ENCODE data around the gene SGMS1.
"Not testable (repeated sequence)": the region's sequence is repeated elsewhere in the genome, so short reads cannot be mapped to it uniquely, and the experiment has no call there.

The SGMS1 gene

DNA sequence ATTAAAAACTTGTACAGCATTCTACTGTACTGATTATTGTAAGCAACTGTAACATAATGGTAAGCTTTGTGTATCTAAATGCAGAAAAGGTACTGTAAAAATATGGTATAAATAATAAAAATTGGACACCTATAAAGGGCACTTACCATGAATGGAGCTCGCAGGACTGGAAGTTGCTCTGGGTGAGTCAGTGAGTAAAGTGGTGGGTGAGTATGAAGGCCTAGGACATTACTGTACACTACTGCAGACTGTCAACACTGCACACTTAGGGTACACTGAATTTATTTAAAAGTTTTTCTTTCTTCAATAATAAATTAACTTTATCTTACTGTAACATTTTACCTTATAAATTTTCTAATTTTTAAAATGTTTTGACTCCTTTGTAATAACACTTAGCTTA lies 253.8 kb downstream of the SGMS1 start:
- no peak for DNase-seq (ENCODE audit: low read depth)

DNA sequence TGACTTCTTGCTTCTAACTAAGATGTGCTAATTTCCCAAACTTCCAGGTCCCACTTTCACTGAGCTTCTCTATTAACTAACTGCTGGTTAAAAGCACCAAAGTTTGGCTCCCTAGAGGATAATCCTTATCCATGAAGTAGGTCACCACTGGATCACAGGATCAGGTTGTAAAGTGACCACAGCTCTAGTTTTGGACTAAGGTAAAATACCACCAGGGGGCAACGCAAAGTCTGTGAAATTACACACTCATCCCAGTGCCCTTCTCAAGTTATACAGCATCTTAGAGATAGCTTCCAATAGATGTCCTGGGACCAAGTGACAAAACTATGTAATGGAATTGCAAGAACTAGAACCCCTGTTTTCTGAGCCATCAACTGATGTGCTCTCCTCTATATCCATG lies 256.0 kb downstream of the SGMS1 start:
- no peak for DNase-seq (ENCODE audit: low read depth)

DNA sequence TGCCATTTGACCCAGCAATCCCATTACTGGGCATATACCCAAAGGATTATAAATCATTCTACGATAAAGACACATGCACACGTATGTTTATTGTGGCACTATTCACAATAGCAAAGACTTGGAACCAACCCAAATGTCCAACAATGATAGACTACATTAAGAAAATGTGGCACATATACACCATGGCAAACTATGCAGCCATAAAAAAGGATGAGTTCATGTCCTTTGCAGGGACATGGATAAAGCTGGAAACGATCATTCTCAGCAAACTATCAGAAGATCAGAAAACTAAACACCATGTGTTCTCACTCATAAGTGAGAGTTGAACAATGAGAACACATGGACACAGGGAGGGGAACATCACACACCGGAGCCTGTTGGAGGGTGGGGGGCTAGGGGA lies 257.3 kb downstream of the SGMS1 start:
- not testable (repeated sequence) for DNase-seq (ENCODE audit: low read depth)

- DNase-seq (ENCODE audit: low read depth) = not testable (repeated sequence)
Measured at GRCh38 chr10:50364730-50365129, 259.0 kb downstream of the SGMS1 start.

GRCh38 chr10:50362547-50363125 lies 261.1 kb downstream of the SGMS1 start:
- no peak for DNase-seq (ENCODE audit: low read depth)

DNA sequence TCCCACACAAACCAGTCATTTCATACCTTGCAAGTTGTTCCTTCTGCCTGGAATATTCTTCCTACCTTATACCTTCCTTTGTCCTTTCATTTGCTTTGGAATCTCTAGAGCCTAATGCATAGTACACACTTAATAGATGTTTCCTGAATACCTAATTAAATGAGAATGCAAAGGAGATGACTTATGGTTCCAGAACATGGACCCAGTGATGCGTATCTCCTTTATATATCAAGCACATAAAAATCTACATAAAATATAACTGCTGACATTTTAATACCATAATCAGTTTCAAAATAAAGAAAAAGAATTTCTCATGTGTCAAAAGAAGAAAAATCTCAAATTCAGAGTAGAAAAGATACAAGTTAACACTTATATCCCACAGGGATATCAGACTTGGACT lies 261.8 kb downstream of the SGMS1 start:
- no peak for DNase-seq (ENCODE audit: low read depth)

DNA sequence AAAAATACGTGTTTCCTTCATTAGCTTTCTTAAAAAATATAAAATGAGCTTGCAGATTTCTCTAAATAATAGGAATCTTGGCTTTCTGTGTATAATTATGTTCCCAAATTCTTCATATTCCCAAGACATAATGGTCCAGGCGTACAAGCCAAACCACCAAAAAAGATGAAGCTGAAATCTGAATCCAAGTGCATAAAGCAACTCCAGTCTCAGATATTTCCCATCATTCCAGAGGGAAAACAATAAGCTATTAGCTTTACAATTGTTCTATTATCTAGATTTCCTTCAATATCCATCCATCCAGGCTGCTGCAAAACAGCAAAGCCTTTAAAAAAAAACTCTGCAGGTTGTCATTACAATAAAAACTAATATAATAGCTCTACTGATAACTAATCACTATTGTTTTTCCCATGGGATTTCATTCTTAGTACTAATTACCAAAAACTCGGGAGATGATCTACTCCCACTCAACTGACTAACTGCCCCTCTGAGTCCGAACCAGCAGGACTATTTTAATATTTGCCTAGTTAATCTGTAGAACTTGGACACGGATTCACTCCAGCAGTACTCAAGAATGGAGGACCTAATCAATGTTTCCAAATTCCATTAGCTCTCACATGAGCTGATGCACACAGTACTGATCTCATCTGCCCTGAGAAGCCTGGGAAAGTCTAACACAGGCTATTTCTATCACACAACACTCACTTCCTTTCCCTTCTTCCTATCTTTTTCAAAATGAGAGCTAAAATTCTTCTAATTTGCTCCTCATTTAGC lies 263.5 kb downstream of the SGMS1 start:
- no peak for DNase-seq (ENCODE audit: low read depth)

DNA sequence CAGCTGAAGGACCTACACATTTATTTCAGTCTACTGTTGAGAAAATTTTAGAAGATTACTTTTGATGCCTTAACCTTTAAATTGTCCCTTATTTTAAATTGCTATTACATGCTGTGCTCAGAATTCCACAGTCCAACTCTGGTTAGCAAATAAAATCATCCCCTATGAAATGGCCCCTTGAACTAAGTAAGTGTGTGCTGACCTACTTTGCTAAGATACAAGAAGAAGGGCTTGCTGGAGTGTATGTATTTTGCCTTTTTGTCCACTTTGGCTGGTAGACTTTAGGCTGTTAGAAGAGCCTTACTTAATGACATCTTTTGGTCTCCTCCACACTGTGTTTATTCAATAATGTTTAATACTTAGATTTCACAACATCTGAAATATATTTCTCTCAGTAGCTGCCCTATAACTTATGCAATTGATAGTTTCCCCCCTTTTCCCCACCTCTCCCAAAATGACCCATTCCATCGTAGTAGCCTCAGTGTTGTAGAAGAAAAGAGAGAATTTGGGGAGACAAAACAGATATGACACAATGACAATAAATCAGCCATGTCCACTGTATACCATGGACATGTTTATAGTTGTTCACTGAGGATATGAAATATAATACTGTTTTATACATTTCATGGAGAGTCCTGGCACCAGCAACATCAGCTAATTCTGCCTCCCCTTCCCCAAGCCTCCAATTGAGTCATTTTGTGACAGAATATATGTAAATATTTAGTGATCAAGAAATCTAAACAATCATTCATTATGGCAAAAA lies 264.6 kb downstream of the SGMS1 start:
- no peak for DNase-seq (ENCODE audit: low read depth)

GRCh38 chr10:50358411-50358810 lies 265.3 kb downstream of the SGMS1 start:
- no peak for DNase-seq (ENCODE audit: low read depth)

DNA sequence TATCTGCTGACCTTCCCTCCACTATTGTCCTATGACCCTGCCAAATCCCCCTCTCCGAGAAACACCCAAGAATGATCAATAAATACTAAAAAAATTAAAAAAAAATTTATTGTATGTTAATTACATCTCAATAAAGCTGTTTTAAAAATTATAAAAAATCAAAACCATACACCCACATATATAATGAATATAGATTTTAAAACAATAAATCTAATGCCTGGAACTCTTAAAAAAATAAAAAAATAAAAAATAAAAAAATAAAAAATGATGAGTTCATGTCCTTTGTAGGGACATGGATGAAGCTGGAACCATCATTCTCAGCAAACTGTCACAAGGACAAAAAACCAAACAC lies 267.3 kb downstream of the SGMS1 start:
- DNase-seq (ENCODE audit: low read depth) = not testable (repeated sequence)

DNA sequence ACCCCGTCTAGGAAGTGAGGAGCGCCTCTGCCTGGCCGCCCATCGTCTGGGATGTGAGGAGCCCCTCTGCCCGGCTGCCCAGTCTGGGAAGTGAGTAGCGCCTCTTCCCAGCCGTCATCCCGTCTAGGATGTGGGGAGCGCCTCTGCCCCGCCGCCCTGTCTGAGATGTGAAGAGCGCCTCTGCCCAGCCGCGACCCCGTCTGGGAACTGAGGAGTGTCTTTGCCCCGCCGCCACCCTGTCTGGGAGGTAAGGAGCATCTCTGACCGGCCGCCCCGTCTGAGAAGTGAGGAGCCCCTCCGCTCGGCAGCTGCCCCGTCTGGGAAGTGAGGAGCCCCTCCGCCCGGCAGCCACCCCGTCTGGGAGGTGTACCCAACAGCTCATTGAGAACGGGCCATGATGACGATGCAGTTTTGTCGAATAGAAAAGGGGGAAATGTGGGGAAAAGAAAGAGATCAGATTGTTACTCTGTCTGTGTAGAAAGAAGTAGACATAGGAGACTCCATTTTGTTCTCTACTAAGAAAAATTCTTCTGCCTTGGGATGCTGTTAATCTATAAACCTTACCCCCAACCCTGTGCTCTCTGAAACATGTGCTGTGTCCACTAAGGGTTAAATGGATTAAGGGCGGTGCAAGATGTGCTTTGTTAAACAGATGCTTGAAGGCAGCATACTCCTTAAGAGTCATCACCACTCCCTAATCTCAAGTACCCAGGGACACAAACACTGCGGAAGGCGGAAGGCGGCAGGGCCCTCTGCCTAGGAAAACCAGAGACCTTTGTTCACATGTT lies 267.9 kb downstream of the SGMS1 start:
- not testable (repeated sequence) for DNase-seq (ENCODE audit: low read depth)

- DNase-seq (ENCODE audit: low read depth) = no peak
Measured at GRCh38 chr10:50351483-50352146, 272.1 kb downstream of the SGMS1 start.

- no peak for DNase-seq (ENCODE audit: low read depth)
Measured at GRCh38 chr10:50350366-50350765, 273.4 kb downstream of the SGMS1 start.

DNA sequence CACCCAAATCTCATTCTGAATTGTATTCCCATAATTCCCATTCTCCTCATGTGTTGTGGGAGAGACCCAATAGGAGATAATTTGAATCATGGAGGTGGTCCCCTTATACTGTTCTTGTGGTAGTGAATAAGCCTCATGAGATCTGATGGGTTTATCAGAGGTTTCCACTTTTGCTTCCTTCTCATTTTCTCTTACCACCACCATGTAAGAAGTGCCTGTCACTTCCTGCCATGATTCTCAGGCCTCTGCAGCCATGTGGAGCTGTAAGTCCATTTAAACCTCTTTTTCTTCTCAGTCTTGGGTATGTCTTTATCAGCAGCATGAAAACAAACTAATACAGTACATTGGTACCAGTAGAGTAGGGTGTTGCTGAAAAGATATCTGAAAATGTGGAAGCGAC lies 274.2 kb downstream of the SGMS1 start:
- DNase-seq (ENCODE audit: low read depth) = no peak

- no peak for DNase-seq (ENCODE audit: low read depth)
Measured at GRCh38 chr10:50347394-50347802, 276.4 kb downstream of the SGMS1 start.

GRCh38 chr10:50346942-50347341 lies 276.8 kb downstream of the SGMS1 start:
- no peak for DNase-seq (ENCODE audit: low read depth)

DNA sequence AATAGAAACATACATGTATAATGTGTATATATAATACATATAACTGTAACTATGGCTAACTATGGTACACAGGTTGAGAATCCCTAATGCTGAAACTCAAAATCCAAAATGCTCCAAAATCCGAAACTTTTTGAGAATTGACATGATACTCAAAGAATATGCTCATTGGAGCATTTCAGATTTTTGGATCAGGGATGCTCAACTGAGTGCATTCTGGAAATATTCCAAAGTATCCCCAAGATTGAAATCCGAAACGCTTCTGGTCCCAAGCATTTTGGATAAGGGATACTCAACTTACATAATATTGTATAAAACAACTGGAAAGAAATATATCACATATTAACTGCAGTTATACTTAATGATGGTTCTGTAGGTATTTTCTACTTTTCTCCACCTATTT lies 278.2 kb downstream of the SGMS1 start:
- no peak for DNase-seq (ENCODE audit: low read depth)

- DNase-seq (ENCODE audit: low read depth) = no peak
Measured at GRCh38 chr10:50343702-50344331, 279.9 kb downstream of the SGMS1 start.

DNA sequence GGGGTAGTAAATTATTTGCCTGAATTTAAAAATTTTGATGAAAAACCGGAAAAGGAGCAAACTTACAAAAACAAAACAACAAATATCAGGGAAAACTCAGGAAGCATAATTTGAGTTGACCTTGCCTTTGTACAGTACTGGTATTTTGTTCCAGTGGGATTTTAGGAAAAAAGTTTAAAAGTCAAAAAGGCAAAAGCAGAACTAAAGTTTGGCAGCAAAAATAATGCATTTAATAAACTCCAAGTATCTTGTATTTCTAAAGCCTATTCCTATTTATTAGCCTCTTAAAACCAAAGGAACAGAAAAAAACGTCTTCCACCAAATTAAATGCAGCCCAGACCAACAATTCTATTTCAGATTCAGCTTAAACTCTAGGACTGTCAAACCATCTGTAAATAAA lies 281.8 kb downstream of the SGMS1 start:
- DNase-seq (ENCODE audit: low read depth) = no peak

DNA sequence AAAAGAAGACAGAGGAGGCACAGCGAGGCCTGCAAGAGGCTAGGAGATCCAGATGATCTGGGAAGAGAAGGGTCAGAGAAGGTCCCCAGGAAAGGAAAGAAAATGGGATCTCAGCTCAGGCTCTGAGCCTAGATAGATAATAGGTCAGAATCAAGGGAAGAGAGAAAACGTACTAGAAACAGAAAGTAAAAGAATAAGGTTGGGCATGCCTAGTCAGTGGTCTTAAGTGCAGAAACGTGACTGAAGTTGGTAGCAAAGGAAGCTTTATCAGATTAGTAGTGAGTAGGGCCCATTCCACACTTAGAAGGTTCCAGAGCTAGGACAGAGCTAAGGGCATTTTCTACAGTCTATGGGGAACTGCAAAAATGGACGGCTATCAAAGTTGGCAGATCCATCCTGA lies 287.6 kb downstream of the SGMS1 start:
- DNase-seq (ENCODE audit: low read depth) = no peak

- DNase-seq (ENCODE audit: low read depth) = no peak
Measured at GRCh38 chr10:50335397-50335796, 288.4 kb downstream of the SGMS1 start.

Data from stimulated activated CD8-positive, alpha-beta memory T cell treated with anti-CD3 and anti-CD28 coated beads, Interleukin-12 subunit alpha, Interleukin-12 subunit beta, amount 100 ng/mL, for 1 hour (primary cell).